Spleen (tissue), 11 donors: ENCODE data around the gene ARR3. TPM values are rescaled to one million over a fixed set of nuclear protein-coding genes. Genes with fewer than 3 reads are reported as not detected.

Source experiments
- DNase-seq: peaks from one replicate; pipeline ENCODE4 v3.0.0-alpha.2; 2020
- H3K27ac ChIP-seq, 8 donors: fragments of 200-600 bp; sonication (generic) in 7 of 8; 1 replicate in 4 of 8; 2 replicates in 4 of 8; pipeline versions ENCODE4 v1.5.0 to v1.8.0; 2016 to 2021; ENCODE audit warnings: inconsistent platforms in 4 of 8, mild to moderate bottlenecking in 4 of 8, moderate library complexity in 1 of 8
- H3K27me3 ChIP-seq, 7 donors: fragments of 200-600 bp; sonication (generic) in 6 of 7; replicated peaks in 1 of 7; 1 replicate in 4 of 7; 2 replicates in 3 of 7; pipeline versions ENCODE4 v1.5.0 to v1.8.0; 2016 to 2021; ENCODE audit warnings: inconsistent platforms in 3 of 7, mild to moderate bottlenecking in 1 of 7
- H3K36me3 ChIP-seq, 6 donors: fragments of 200-600 bp; sonication (generic) in 5 of 6; 1 replicate in 4 of 6; 2 replicates in 2 of 6; pipeline versions ENCODE4 v1.5.0 to v1.8.0; 2016 to 2021; ENCODE audit warnings: inconsistent platforms in 2 of 6
- H3K4me1 ChIP-seq, 6 donors: fragments of 200-600 bp; sonication (generic) in 5 of 6; 1 replicate in 3 of 6; 2 replicates in 3 of 6; pipeline versions ENCODE4 v1.5.0 to v1.8.0; 2016 to 2021; ENCODE audit warnings: inconsistent platforms in 3 of 6
- H3K4me3 ChIP-seq, 8 donors: fragments of 200-600 bp; sonication (generic) in 7 of 8; 1 replicate in 4 of 8; 2 replicates in 4 of 8; pipeline versions ENCODE4 v1.5.0 to v1.8.0; 2016 to 2021; ENCODE audit warnings: inconsistent platforms in 4 of 8, mild to moderate bottlenecking in 4 of 8, moderate library complexity in 2 of 8
- H3K9me3 ChIP-seq, 8 donors: fragments of 200-600 bp; sonication (generic) in 7 of 8; 1 replicate in 4 of 8; 2 replicates in 4 of 8; pipeline versions ENCODE4 v1.5.0 to v1.8.0; 2016 to 2021; ENCODE audit warnings: inconsistent platforms in 4 of 8
- POLR2A ChIP-seq, 3 donors: fragments of 450-650 bp; IDR thresholded peaks; one replicate each; pipeline ENCODE4 v1.5.1; 2017; ENCODE audit warnings: antibody characterized with exemption in 3 of 3, mild to moderate bottlenecking in 1 of 3
- POLR2AphosphoS5 ChIP-seq, 3 donors: sonication (generic); formaldehyde crosslinking; IDR thresholded peaks; one replicate each; pipeline ENCODE4 v1.5.1; 2017; ENCODE audit warnings: antibody characterized with exemption in 3 of 3
- WGBS, 5 donors: extraction: QIAGEN DNeasy Blood & Tissue Kit in 3 of 5; methylation state at CpG; one replicate each; pipeline versions ENCODE4 v1.1.5 to v1.1.7; 2013 to 2018; 5-methylcytosine and 5-hydroxymethylcytosine counted together
- intact Hi-C: fragments of 100-400 bp; cut with DNase I; formaldehyde crosslinking; loops from one replicate; pipeline ENCODE4 v1.15.0; 2023; ENCODE audit warnings: low total_unique reads
- polyA plus RNA-seq, 3 donors: library from polyadenylated mRNA; stranded (reverse); fragments of 200-250 nt; gene quantifications; one replicate each; pipeline ENCODE4 v1.2.1, GENCODE V29; 2013
- total RNA-seq, 7 donors: library from RNA; depleted of rRNA in 3 of 7; stranded (reverse); fragments of >200 nt in 3 of 7; fragmentation: NEBNext Ultra II Directional in 4 of 7; extraction: Animal tissue kit (Norgen Biotek cat#: 25700) in 4 of 7; gene quantifications; one replicate each; pipeline versions ENCODE4 v1.1.0 to v1.2.1, GENCODE V29; 2016 to 2021
- TF ChIP-seq, protein P1 (sequence below), 11 experiments: fragments of 200-600 bp in 7 of 11; fragments of 450-650 bp in 4 of 11; sonication (generic) in 4 of 11; IDR thresholded peaks in 8 of 11; conservative IDR thresholded peaks in 3 of 11; 1 replicate in 7 of 11; 2 replicates in 4 of 11; pipeline versions ENCODE4 v1.4.0 to v1.8.0; 2016 to 2021; ENCODE audit warnings: antibody characterized with exemption in 11 of 11, inconsistent platforms in 4 of 11, mild to moderate bottlenecking in 1 of 11
- donor health status: healthy with polysubstance abuse.
- donor health status: DM: no; HTN: no; CAD: no; lungs with moderate emphysema.
- donor health status: DM: no; HTN: no; CAD: no.
- donor health status: Bipolar disorder and iron deficiency.
- donor health status: healthy.
- donor health status: DM: no; HTN: no; CAD: no.
- donor health status: DM: yes; HTN: yes; CAD: no.

Gene ARR3
- total and polyA plus RNA-seq, 10 donors = not detected

- intact Hi-C loops = no loop called here
- Histone ChIP-seq H3K9me3 (no peaks in the 10 kb centered on the region), H3K27me3 (peaks cover 0 to 4% (median 0%) of the 10 kb centered on the region in 7 donors), H3K36me3 (peaks cover 0 to 33% (median 4%) of the 10 kb centered on the region in 6 donors), H3K4me1 (peaks cover 0 to 23% (median 9%) of the 10 kb centered on the region in 6 donors), H3K27ac (peak within 1 kb of the TSS; percentile 6 to 82 (median 72)), H3K4me3 (peak within 1 kb of the TSS; percentile 34 to 70 (median 52))
- WGBS, 5 donors = 0 to 36% (median 3%) methylated on average over 31 to 62 of the region's 62 CpGs
- no peak for TF ChIP-seq POLR2A (IDR thresholded peaks at IDR 0.05)
- TF ChIP-seq, protein P1, sequence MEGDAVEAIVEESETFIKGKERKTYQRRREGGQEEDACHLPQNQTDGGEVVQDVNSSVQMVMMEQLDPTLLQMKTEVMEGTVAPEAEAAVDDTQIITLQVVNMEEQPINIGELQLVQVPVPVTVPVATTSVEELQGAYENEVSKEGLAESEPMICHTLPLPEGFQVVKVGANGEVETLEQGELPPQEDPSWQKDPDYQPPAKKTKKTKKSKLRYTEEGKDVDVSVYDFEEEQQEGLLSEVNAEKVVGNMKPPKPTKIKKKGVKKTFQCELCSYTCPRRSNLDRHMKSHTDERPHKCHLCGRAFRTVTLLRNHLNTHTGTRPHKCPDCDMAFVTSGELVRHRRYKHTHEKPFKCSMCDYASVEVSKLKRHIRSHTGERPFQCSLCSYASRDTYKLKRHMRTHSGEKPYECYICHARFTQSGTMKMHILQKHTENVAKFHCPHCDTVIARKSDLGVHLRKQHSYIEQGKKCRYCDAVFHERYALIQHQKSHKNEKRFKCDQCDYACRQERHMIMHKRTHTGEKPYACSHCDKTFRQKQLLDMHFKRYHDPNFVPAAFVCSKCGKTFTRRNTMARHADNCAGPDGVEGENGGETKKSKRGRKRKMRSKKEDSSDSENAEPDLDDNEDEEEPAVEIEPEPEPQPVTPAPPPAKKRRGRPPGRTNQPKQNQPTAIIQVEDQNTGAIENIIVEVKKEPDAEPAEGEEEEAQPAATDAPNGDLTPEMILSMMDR (IDR thresholded peaks at IDR 0.05 in 8 of 11, conservative IDR thresholded peaks at IDR 0.05 in 3 of 11) = no peak
- peak; percentile 71 to 85 (median 72) for TF ChIP-seq POLR2AphosphoS5 (IDR thresholded peaks at IDR 0.05)
- peak; percentile 93 for DNase-seq
Observed at GRCh38 chrX:70289793-70290770, 21.9 kb downstream of the ARR3 start, which contains the start of the genes KIF4A and PDZD11. Gene KIF4A (plus strand): TSS chrX:70290104. CDS start chrX:70290459, 355 bp downstream. Gene PDZD11 (minus strand): TSS chrX:70289927. CDS start chrX:70289341, 586 bp downstream.

DNA sequence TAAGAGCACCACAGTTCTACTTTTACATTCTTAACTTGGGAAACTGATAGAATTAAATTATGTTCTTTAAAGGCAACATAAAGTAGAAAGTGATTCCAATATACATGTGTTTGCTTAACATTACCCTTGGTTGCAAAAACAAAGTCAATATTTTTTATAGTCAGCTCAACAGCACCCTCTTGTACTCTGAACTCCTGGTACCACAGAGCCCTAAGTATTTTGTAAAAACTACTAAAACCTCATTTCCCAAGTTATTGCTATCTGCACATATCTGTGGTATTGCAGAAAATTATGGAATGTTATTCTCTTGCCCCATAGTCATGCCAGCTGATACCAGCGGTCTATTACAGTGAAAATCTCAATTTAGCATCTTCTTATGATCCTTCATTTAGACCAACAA, 24.7 kb downstream of the ARR3 start:
- peaks cover 0 to 6% (median 0%) of the 10 kb centered on the region in 6 donors for H3K36me3 ChIP-seq
- 0 to 2% (median 0%) methylated on average over 1 of the region's 1 CpG for WGBS, 5 donors
- H3K4me1 ChIP-seq = peaks cover 0 to 23% (median 9%) of the 10 kb centered on the region in 6 donors
- no peak for DNase-seq
- H3K4me3 ChIP-seq = no peak overlapping the region
- H3K27me3 ChIP-seq = peaks cover 0 to 4% (median 0%) of the 10 kb centered on the region in 7 donors
- H3K27ac ChIP-seq = no peak overlapping the region
- intact Hi-C loops = no loop called here
- no peak for TF ChIP-seq POLR2A (IDR thresholded peaks at IDR 0.05)
- no peak for TF ChIP-seq POLR2AphosphoS5 (IDR thresholded peaks at IDR 0.05)
- TF ChIP-seq, protein P1 (IDR thresholded peaks at IDR 0.05 in 8 of 11, conservative IDR thresholded peaks at IDR 0.05 in 3 of 11) = no peak
- no peaks in the 10 kb centered on the region for H3K9me3 ChIP-seq

GRCh38 chrX:70293621-70294020, 25.5 kb downstream of the ARR3 start:
- H3K36me3 ChIP-seq = no peaks in the 10 kb centered on the region
- H3K4me1 ChIP-seq = peaks cover 0 to 23% (median 9%) of the 10 kb centered on the region in 6 donors
- DNase-seq = no peak
- H3K9me3 ChIP-seq = no peaks in the 10 kb centered on the region
- WGBS, 5 donors = 78 to 97% (median 94%) methylated on average over 5 of the region's 5 CpGs
- intact Hi-C loops = no loop called here
- H3K27ac ChIP-seq = no peak overlapping the region
- TF ChIP-seq POLR2AphosphoS5 (IDR thresholded peaks at IDR 0.05) = no peak
- TF ChIP-seq, protein P1 (IDR thresholded peaks at IDR 0.05 in 8 of 11, conservative IDR thresholded peaks at IDR 0.05 in 3 of 11) = no peak
- no peak for TF ChIP-seq POLR2A (IDR thresholded peaks at IDR 0.05)
- peaks cover 0 to 4% (median 0%) of the 10 kb centered on the region in 7 donors for H3K27me3 ChIP-seq
- no peak overlapping the region for H3K4me3 ChIP-seq

DNA sequence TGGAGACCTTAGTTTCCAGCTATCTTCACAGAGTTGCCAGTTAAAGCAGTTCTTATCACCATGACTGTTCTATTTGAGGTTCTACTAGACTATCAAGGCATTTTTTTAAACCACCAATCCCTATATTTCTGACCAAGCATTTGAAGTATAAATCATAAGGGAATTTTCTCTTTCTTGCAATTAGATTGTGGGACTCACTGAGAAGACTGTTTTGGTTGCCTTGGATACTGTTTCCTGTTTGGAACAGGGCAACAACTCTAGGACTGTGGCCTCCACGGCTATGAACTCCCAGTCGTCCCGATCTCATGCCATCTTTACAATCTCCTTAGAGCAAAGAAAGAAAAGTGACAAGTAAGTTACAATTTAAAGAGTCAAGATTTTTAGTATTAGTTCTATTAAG, 33.6 kb downstream of the ARR3 start:
- Histone ChIP-seq H3K27ac (no peak overlapping the region), H3K9me3 (no peaks in the 10 kb centered on the region), H3K4me3 (no peak overlapping the region), H3K4me1 (no peaks in the 10 kb centered on the region), H3K27me3 (no peaks in the 10 kb centered on the region), H3K36me3 (peaks cover 0 to 5% (median 0%) of the 10 kb centered on the region in 6 donors)
- intact Hi-C loops = no loop called here
- 52 to 77% (median 53%) methylated on average over 3 of the region's 3 CpGs for WGBS, 5 donors
- no peak for DNase-seq
- TF ChIP-seq, protein P1 (IDR thresholded peaks at IDR 0.05 in 8 of 11, conservative IDR thresholded peaks at IDR 0.05 in 3 of 11) = no peak
- TF ChIP-seq POLR2A (IDR thresholded peaks at IDR 0.05) (no peak), POLR2AphosphoS5 (IDR thresholded peaks at IDR 0.05) (no peak)
